Adrenal gland (tissue), 12 donors: Measurements from ENCODE around the gene PER1. TPM values are rescaled to one million over a fixed set of nuclear protein-coding genes. Genes with fewer than 3 reads are reported as not detected.
A peak's percentile ranks its signal among the peaks of the same experiment; 100 is the strongest.
"Not testable (repeated sequence)": the region's sequence is repeated elsewhere in the genome, so short reads cannot be mapped to it uniquely, and the experiment has no call there.

Source experiments
- DNase-seq, 7 donors: peaks; one replicate each; pipeline ENCODE4 v3.0.0-alpha.2; 2019 to 2020
- H3K27ac ChIP-seq, 5 donors: fragments of 200-600 bp; sonication (generic) in 4 of 5; 1 replicate in 3 of 5; 2 replicates in 2 of 5; pipeline versions ENCODE4 v1.5.1 to v1.8.0; 2016 to 2020; ENCODE audit warnings: mild to moderate bottlenecking in 1 of 5
- H3K27me3 ChIP-seq: fragments of 200-600 bp; 2 replicates; pipeline ENCODE4 v1.8.0; 2021
- H3K36me3 ChIP-seq, 2 donors: fragments of 200-600 bp; replicated peaks in 1 of 2; 1 replicate in 1 of 2; 2 replicates in 1 of 2; pipeline versions ENCODE4 v1.5.1 to v1.8.0; 2018 to 2022
- H3K4me1 ChIP-seq, 2 donors: fragments of 200-600 bp; replicated peaks in 1 of 2; 1 replicate in 1 of 2; 2 replicates in 1 of 2; pipeline versions ENCODE4 v1.5.1 to v1.8.0; 2018 to 2021
- H3K4me3 ChIP-seq, 4 donors: fragments of 200-600 bp; sonication (generic) in 3 of 4; one replicate each; pipeline ENCODE4 v1.5.1; 2016 to 2018
- H3K9me3 ChIP-seq, 3 donors: fragments of 200-600 bp; sonication (generic) in 1 of 3; replicated peaks in 1 of 3; 1 replicate in 2 of 3; 2 replicates in 1 of 3; pipeline versions ENCODE4 v1.5.1 to v1.8.0; 2016 to 2021
- POLR2A ChIP-seq, 2 donors: fragments of 450-650 bp; IDR thresholded peaks; one replicate each; pipeline ENCODE4 v1.6.1; 2017; ENCODE audit warnings: antibody characterized with exemption in 2 of 2, mild to moderate bottlenecking in 2 of 2, moderate library complexity in 1 of 2
- WGBS, 4 donors: extraction: QIAGEN DNeasy Blood & Tissue Kit in 2 of 4; methylation state at CpG; one replicate each; pipeline versions ENCODE4 v1.1.5 to v1.1.7; 2013 to 2017; 5-methylcytosine and 5-hydroxymethylcytosine counted together
- intact Hi-C, 2 donors: fragments of 100-400 bp; cut with DNase I; formaldehyde crosslinking; loops; one replicate each; pipeline versions ENCODE4 v1.14.1 to v1.15.0; 2022 to 2023
- polyA plus RNA-seq, 3 donors: library from polyadenylated mRNA; stranded (reverse); fragments of 200-250 nt in 2 of 3; fragments of 350-450 nt in 1 of 3; fragmentation: Illumina TruSeq in 1 of 3; extraction: RNeasy Lipid Tissue Mini Kit (QIAGEN cat#74804) in 1 of 3; gene quantifications; one replicate each; pipeline ENCODE4 v1.2.3, GENCODE V29; 2013 to 2014
- total RNA-seq, 9 donors: library from RNA; depleted of rRNA in 4 of 9; stranded (reverse); fragments of >200 nt in 4 of 9; fragments of 120-200 nt in 1 of 9; fragmentation: NEBNext Ultra II Directional in 1 of 9; extraction: Animal tissue kit (Norgen Biotek cat#: 25700) in 1 of 9; gene quantifications; one replicate each; pipeline versions ENCODE4 v1.1.0 to v1.2.4, GENCODE V29; 2013 to 2023
- TF ChIP-seq, protein P1 (sequence below), 6 experiments: fragments of 450-650 bp in 4 of 6; fragments of 200-600 bp in 2 of 6; sonication (generic) in 1 of 6; IDR thresholded peaks; 1 replicate in 5 of 6; 2 replicates in 1 of 6; pipeline versions ENCODE4 v1.5.1 to v1.8.0; 2016 to 2021; ENCODE audit warnings: antibody characterized with exemption in 6 of 6, mild to moderate bottlenecking in 2 of 6, moderate library complexity in 1 of 6
- donor health status: healthy with polysubstance abuse.
- donor health status: Bipolar disorder and iron deficiency.
- donor health status: DM: yes; HTN: yes; CAD: no.
- donor health status: DM: no; HTN: no; CAD: no.
- donor health status: DM: no; HTN: no; CAD: no.
- donor health status: DM: yes; HTN: yes; CAD: no.

Gene PER1
- total and polyA plus RNA-seq, 12 donors, result 9.9 to 360 (median 108) TPM

DNA sequence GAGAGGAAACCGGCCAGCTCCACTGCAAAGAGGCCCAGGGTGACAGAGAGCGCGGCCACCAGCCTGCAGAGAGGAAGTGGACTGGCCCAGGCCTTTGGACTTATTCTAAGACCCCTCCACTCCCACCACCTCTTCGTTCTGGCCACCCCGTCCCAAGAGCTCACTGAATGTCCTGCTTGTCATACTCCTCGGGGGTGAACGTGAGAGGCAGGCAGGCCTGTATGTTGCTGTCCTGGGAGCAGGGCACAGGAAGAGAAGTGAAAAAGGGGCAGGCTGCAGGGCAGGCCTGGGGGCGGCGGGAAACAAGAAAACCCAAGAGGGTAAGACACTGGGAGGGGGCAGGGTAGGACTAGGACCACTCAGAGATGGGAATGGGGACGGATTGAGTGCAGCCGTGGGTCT is 23.6 kb upstream of the PER1 start:
- TF ChIP-seq, protein P1, sequence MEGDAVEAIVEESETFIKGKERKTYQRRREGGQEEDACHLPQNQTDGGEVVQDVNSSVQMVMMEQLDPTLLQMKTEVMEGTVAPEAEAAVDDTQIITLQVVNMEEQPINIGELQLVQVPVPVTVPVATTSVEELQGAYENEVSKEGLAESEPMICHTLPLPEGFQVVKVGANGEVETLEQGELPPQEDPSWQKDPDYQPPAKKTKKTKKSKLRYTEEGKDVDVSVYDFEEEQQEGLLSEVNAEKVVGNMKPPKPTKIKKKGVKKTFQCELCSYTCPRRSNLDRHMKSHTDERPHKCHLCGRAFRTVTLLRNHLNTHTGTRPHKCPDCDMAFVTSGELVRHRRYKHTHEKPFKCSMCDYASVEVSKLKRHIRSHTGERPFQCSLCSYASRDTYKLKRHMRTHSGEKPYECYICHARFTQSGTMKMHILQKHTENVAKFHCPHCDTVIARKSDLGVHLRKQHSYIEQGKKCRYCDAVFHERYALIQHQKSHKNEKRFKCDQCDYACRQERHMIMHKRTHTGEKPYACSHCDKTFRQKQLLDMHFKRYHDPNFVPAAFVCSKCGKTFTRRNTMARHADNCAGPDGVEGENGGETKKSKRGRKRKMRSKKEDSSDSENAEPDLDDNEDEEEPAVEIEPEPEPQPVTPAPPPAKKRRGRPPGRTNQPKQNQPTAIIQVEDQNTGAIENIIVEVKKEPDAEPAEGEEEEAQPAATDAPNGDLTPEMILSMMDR (IDR thresholded peaks at IDR 0.05), result no peak
- TF ChIP-seq POLR2A (IDR thresholded peaks at IDR 0.05), result no peak
- Histone ChIP-seq H3K27ac (peak overlapping the region; percentile 2 to 99 (median 53)), H3K27me3 (no peaks in the 10 kb centered on the region), H3K4me3 (peak overlapping the region in 3 of 4 donors; percentile 22 to 54 (median 42)), H3K9me3 (no peaks in the 10 kb centered on the region), H3K4me1 (peaks cover 9 to 38% of the 10 kb centered on the region in 2 donors), H3K36me3 (no peaks in the 10 kb centered on the region)
- 4 to 21% (median 14%) methylated on average over 8 to 11 of the region's 11 CpGs for WGBS, 4 donors
- DNase-seq, result peak in 3 of 7 donors; percentile 35 to 61 (median 37)
- intact Hi-C loops, result no loop called here

DNA sequence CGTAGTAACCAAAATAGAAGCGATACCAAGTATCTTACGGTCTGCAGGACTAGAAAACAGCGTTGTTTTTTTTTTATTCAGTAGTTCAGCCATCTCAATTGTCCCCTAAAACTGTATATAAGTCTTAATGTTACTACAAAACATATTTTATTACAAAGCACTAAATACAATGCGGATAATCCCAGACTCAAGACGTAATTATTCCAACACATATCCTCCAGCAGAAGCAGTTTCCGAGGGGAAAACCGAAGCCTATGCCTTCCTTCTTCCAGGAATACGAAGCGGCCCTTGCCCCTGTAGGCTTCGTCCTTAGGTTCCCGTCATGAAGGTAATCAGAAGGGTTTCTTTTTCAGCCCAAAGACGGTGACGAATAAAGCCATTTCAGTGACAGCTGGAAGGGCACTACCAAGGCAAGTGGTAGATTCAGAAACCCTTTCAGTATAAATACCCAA is 21.7 kb upstream of the PER1 start:
- TF ChIP-seq, protein P1 (IDR thresholded peaks at IDR 0.05), result no peak
- TF ChIP-seq POLR2A (IDR thresholded peaks at IDR 0.05), result no peak
- H3K27ac ChIP-seq, result peak overlapping the region; percentile 87 to 99 (median 92)
- H3K27me3 ChIP-seq, result no peaks in the 10 kb centered on the region
- H3K4me1 ChIP-seq, result peaks cover 9 to 38% of the 10 kb centered on the region in 2 donors
- DNase-seq, result no peak
- no peaks in the 10 kb centered on the region for H3K9me3 ChIP-seq
- intact Hi-C loops, result no loop called here
- H3K36me3 ChIP-seq, result no peaks in the 10 kb centered on the region
- 2 to 7% (median 6%) methylated on average over 14 of the region's 14 CpGs for WGBS, 4 donors
- peak overlapping the region in 2 of 4 donors; percentile 31 to 47 for H3K4me3 ChIP-seq

DNA sequence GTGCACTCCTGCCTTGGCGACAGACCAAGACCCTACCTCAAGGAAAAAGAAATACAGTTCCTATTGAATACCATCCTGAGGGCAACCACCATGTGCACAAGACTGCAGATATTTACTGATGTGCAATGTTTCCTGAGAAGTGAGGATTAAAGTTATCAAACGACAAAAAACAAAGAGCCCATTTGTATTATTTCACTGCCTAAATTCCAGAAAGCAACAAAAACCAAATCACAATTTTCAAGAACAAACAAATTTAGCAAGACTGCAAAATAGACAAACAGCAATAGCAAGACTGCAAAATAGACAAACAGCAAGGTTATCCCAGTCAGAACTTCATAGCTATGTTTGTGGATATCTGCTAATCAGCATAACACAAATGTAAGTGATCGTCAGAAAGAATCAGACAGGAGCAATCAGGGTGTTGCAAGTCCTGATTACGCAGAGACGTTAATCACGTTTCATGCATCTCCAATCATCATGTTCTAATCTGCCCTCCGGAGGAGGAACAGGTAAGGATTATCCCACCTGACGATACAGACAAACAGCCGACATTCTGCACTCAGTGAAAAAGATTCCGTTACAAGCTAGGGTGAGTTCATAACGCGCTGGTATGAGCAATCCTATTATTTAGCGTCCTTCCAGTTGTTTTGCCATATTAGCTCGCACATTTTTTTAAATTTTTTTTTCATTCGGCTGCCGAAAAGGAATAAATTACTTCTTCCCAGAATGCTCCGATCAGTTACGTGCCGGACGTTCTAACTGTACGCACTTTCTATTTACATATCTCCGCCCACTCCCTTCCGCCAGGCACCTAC is 21.1 kb upstream of the PER1 start:
- H3K4me1 ChIP-seq, result peaks cover 9 to 38% of the 10 kb centered on the region in 2 donors
- intact Hi-C loops, result no loop called here
- no peaks in the 10 kb centered on the region for H3K9me3 ChIP-seq
- H3K36me3 ChIP-seq, result no peaks in the 10 kb centered on the region
- DNase-seq, result peak; percentile 80 to 96 (median 89)
- TF ChIP-seq, protein P1 (IDR thresholded peaks at IDR 0.05), result peak in 2 of 6 experiments; percentile 24 to 27
- TF ChIP-seq POLR2A (IDR thresholded peaks at IDR 0.05), result peak; percentile 100
- peak overlapping the region; percentile 87 to 99 (median 92) for H3K27ac ChIP-seq
- peak overlapping the region in 2 of 4 donors; percentile 31 to 47 for H3K4me3 ChIP-seq
- no peaks in the 10 kb centered on the region for H3K27me3 ChIP-seq
- whole genome bisulfite sequencing, 4 donors, result 0 to 1% (median 0%) methylated on average over 23 of the region's 23 CpGs

DNA sequence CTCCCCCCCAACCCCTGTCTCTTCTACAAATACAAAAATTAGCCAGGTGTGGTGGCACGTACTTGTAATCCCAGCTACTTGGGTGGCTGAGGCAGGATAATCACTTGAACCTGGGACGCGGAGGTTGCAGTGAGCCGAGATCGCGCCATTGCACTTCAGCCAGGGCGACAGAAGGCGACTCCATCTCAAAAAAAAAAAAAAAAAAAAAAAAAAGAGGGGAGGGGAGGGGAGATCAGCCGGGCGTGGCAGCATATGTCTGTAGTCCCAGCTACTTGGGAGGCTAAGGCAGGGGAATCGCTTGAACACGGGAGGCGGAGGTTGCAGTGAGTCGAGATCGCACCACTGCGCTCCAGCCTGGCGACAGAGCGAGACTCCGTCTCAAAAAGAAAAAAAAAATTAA is 18.0 kb upstream of the PER1 start:
- WGBS, 4 donors, result 91 to 93% (median 93%) methylated on average over 19 of the region's 19 CpGs
- H3K9me3 ChIP-seq, H3K27ac ChIP-seq, DNase-seq, H3K4me3 ChIP-seq, H3K27me3 ChIP-seq, intact Hi-C loops, H3K36me3 ChIP-seq: not testable (repeated sequence)
- H3K4me1 ChIP-seq, result peaks cover under 1 to 21% of the 10 kb centered on the region in 2 donors
